ENCODE results near the gene UBE3D.
"Not testable (repeated sequence)": the region's sequence is repeated elsewhere in the genome, so short reads cannot be mapped to it uniquely, and the experiment has no call there.

The UBE3D gene

DNA sequence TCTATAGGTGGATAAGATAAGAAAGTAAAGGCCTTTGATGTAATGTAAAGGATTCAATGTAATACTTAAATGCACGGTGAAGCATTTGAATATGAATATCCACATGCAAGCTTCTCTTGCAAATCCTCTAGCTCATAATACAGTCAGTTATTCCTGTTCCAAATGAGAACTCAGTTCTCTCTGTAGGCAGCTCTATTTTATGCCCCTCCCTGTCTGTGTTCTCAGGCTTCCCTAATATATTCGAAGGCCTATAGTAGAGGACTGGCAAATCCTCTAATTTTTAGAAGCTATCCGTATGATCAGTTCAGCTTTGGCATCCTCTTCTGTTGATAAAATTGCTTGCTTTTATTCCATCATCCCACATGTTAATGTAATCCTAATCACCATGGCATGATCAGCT lies 200.2 kb downstream of the UBE3D start:
- DNase-seq = no peak

DNA sequence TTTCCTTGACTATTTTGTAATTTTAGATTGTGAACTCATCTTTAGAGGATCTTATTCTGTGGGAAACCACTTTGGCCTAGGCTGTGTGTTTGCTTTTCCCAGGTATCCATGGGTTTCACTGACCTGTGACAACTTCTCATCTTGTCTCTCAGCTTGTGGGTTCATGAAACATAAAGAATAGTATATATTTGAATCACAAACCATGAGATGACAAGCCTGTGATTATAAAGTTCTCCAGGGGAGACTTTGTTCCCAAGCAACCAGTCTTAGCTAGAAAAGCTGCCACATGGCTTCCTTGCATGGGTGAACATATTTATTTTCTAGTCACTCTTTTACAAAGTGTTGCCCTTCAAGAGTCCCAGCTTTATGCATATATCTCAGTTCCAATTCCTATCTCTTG lies 201.9 kb downstream of the UBE3D start:
- DNase-seq = no peak

- DNase-seq = no peak
Measured at GRCh38 chr6:82862543-82862942, 203.1 kb downstream of the UBE3D start.

- no peak for DNase-seq
Measured at GRCh38 chr6:82861121-82861520, 204.5 kb downstream of the UBE3D start.

DNA sequence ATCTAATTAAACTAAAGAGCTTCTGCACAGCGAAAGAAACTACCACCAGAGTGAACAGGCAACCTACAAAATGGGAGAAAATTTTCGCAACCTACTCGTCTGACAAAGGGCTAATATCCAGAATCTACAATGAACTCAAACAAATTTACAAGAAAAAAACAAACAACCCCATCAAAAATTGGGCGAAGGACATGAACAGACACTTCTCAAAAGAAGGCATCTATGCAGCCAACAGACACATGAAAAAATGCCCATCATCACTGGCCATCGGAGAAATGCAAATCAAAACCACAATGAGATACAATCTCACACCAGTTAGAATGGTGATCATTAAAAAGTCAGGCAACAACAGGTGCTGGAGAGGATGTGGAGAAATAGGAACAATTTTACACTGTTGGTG lies 209.6 kb downstream of the UBE3D start:
- DNase-seq = not testable (repeated sequence)

DNA sequence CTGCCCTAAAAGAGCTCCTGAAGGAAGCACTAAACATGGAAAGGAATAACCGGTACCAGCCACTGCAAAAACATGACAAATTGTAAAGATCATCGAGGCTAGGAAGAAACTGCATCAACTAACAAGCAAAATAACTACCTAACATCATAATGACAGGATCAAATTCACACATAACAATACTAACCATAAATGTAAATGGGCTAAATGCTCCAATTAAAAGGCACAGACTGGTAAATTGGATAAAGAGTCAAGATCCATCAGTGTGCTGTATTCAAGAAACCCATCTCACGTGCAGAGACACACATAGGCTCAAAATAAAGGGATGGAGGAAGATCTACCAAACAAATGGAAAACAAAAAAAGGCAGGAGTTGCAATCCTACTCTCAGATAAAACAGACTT lies 212.7 kb downstream of the UBE3D start:
- DNase-seq = not testable (repeated sequence)

GRCh38 chr6:82843291-82843885 lies 222.3 kb downstream of the UBE3D start:
- no peak for DNase-seq

GRCh38 chr6:82842721-82843120 lies 222.9 kb downstream of the UBE3D start:
- peak; percentile 56 for DNase-seq
